ENCODE measurements around the gene FILIP1L.

FILIP1L gene

DNA sequence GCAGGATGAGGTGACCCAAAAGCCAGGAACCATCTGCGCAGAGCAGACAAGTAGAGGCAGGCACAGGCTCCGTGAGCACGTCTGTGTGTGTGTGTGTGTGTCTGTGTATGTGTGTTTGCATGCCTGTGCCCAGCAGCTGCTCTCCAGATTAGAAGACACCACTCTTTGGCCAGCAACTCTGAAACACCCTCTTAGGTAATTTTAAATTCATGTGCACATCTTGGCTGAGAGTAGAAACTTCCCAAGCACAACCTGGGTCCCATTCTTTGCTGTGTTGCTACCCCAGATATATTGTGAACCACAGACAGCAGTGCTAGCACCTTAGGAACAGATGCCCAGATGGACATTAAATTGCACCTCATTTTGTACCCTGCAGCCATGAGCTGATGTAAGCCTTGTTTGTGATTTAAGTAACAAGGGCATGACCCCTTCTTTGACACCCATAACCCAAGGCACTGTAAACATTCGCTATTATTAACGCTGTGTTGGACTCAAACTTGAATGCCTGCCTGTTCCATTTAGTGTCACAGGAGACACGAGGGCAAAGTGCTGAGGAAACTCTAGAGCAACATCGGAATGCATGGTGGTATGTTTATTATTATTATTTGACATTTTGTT is at the start of gene FILIP1L:
Gene FILIP1L, minus strand, starts transcription at position 89 of the 618 bp plus-strand sequence.
- DNase-seq = no peak

DNA sequence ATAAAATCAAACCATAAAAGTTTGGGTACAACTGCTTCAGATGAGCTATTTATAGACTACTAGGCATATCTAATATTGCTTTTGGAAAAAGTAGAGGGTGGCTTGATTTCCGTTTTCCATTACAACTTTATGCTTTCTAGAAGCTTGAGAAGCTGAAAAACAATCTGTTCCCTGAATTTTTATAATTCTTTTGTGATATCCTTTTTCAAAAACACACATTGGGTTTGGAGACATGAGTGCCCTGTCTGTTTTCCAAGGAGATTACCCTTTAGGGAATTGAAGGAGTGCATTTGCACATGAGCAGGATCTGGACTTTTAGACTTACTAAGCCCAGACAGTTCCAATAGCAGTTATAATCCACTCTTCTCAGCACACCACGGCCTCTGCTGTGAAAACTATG is 49.5 kb upstream of the FILIP1L start:
- no peak for DNase-seq

GRCh38 chr3:100160521-100160920 is 46.2 kb upstream of the FILIP1L start:
- no peak for DNase-seq

DNA sequence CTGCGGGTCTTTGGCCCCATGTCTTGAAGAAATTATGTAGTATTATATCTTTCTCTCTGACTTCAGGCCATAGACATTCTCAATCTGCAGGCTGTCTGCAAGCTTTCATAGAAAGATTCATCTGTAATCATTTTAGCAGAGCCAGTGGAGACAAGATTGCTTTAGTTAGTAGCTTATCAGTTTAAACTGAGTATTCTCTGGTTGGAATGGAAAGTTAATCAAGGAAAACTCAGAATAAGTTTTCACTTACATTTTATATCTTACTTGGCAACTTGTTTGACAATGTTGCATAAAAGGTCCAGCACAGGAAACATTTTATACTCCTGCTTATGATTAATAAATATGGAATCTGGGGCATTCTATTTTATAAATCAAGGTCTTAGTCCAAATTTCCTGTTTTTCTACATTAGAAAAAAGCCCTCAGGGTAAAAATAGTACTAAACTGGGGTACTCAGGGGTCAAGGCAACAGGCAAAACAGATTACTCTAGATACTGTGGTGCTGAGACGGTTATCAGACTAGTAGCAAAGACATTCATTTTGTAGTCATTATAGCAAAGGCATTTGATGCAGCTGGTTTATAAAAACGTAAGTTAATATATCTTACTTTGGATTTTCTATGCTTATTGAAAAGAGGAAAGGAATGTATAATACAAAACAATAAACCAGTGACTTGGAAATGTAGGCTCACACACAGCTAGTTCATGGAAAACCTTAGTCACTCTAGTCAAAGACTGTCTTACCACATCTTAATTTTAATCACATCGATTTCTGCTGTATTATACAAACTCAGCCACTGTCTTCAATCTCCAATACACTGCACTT is 45.2 kb upstream of the FILIP1L start:
- no peak for DNase-seq

- no peak for DNase-seq
Observed at GRCh38 chr3:100158918-100159330, 44.6 kb upstream of the FILIP1L start.

GRCh38 chr3:100157685-100158084 is 43.4 kb upstream of the FILIP1L start:
- DNase-seq = no peak

DNA sequence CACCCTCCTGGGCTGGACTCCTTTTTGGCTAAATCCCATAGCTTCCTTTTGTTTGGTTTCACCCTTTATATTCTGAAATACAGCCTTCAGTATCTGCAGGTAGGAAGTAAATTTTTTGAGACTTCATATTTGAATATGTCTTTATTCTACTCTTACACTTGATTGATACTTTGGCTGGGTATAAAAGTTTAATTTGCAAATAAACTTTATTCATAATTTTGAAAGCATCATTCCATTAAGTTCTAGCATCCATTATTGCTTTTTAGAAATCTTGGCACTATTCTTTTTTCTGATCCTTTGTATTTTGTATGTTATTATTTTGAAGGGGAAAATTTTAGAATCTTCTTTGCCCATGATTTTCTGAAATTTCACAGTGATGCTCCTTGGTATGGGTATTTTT is 41.3 kb upstream of the FILIP1L start:
- DNase-seq = no peak

- no peak for DNase-seq
Observed at GRCh38 chr3:100155128-100155527, 40.8 kb upstream of the FILIP1L start.

- no peak for DNase-seq
Observed at GRCh38 chr3:100154171-100154570, 39.9 kb upstream of the FILIP1L start.

- DNase-seq = no peak
Observed at GRCh38 chr3:100151024-100151707, 36.9 kb upstream of the FILIP1L start.

GRCh38 chr3:100150473-100150872 is 36.2 kb upstream of the FILIP1L start:
- no peak for DNase-seq

GRCh38 chr3:100149713-100150415 is 35.6 kb upstream of the FILIP1L start:
- no peak for DNase-seq

DNA sequence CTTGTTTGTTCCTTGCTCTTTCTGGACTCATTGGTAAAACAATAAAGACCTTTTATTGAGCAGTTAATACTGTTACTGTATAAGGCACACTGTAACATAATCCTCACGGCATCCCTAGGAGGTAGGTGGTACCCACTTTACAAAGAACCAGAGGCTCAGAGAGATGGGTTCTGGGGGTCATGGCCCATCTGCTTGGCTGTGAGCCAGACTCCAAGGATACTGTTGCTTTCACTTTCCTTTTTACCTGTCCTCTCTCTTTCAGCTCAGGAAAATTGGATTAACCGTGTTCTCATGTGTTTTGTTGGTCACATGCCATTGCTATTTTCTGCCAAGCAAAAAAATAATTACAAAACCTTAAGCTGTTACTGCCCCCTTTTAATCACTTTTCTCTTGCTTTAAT is 34.8 kb upstream of the FILIP1L start:
- DNase-seq = no peak

GRCh38 chr3:100144255-100144866 is 30.1 kb upstream of the FILIP1L start:
- no peak for DNase-seq

DNA sequence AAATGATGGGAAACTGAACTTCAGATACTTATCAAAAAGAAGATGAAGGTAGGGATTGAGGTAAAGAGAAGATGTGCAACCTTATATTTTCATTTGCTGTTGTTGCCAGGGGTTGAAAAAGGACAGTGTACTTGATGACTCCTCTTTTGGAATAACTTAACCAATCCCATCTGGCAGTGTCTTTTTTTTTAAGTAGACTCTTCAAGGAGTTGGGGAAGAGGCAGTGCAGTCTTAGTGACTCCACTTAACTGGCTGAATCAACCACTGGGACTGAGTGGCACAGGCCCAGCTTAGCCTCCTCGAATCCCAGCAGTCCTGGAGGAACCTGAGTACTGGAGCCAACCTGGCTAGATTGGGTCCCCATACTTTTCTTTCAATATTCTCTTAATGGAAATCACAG is 27.3 kb upstream of the FILIP1L start:
- DNase-seq = no peak

- DNase-seq = no peak
Observed at GRCh38 chr3:100140976-100141375, 26.7 kb upstream of the FILIP1L start.

DNA sequence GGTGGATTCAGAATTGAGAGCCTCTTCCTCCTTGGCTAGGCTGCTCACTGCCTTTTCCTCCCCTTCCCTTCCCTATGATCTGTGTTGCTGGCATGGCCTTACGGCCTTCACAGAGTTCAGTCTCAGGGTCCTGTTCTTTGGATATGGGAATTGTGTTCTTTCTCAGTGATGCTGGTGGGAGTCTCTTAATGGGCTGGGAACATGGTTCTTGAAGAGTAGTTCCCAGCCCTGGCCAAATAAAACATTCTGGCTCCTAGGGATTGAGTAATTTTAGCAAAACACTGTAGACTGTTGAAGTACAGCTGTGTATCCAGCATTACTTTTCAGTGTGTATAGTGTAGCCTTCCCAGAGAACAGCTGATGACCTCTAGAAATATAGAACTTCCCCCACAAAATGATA is 22.6 kb upstream of the FILIP1L start:
- no peak for DNase-seq

GRCh38 chr3:100131241-100131640 is 16.9 kb upstream of the FILIP1L start:
- no peak for DNase-seq

- DNase-seq = no peak
Observed at GRCh38 chr3:100129941-100130340, 15.6 kb upstream of the FILIP1L start.

DNA sequence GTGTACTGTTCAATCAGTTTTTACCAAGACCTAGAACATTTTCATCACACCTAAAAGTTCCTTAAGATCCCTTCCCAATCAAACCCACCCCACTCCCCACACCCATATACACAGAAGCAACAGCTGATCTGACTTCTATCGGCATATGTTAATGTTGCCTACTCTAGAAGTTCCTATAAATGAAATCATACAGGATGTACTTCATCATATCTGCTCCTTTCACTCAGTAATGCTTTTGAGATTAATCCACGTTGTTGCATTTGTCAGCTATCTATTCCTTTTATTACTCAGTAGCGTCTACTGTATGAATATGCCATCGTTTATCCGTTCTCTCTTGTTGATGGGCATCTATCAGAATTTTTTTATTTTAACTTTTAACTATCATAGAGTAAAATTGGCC is 14.3 kb upstream of the FILIP1L start:
- DNase-seq = no peak

GRCh38 chr3:100127792-100128191 is 13.5 kb upstream of the FILIP1L start:
- DNase-seq = no peak

GRCh38 chr3:100125161-100125938 is 11.0 kb upstream of the FILIP1L start:
- no peak for DNase-seq
